HUDEP-2 (cell line): ENCODE results near the gene ABHD6.

Experiments used
- DNase-seq, 76 experiments: peaks; one replicate each; lab custom pipeline; 2025; ENCODE audit not compliant: unreplicated experiment in 76 of 76; lab: John Stamatoyannopoulos, UW

Gene ABHD6

DNA sequence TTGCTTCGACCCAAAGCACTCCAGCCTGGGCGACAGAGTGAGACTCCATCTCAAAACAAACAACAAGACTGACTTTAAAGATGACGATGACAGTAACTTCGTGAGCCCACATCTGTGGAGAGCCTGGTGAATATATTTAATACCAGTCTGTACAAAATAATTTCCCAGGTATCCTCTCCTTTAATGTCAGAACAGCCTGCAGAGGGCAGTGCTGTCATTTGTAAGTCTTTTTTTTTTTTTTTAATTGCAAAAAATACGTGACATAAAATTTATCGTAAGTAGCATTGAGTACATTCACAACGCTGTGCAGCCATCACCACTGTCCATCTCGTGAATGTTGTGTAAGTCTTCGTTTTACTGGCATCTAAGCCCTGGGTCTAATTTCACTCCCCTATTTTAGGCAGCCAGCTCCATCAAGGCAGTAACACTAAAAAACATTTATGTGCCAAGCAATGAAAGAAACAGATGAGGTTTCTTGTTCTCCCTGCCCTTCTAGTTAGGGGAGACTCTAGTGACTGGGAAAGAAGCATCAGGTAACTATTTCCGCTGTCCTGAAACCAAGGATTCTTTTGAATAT is 70.1 kb downstream of the ABHD6 start:
- peak in 23 of 76 experiments; percentile 3 to 45 (median 16) for DNase-seq

DNA sequence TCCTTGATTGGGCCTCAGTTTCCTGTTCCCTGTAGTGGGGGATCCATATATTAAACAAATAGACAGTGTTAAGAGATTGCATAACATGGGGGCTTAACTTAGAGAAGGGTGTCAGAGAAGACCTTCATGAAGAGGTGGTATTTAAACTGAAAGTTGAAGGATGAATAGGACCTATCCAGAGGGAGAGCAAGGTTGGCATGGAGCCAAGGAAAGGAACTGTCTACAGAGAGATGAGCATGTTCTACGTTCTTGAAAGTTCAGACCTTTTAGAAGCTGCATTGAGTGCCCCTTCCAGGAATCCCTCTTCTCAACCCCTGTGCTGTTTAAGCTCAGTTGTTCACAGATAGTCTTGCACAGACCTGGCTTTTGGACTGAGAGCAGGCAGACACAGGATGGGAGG is 71.1 kb downstream of the ABHD6 start:
- DNase-seq = peak in 1 of 76 experiments; percentile 9

DNA sequence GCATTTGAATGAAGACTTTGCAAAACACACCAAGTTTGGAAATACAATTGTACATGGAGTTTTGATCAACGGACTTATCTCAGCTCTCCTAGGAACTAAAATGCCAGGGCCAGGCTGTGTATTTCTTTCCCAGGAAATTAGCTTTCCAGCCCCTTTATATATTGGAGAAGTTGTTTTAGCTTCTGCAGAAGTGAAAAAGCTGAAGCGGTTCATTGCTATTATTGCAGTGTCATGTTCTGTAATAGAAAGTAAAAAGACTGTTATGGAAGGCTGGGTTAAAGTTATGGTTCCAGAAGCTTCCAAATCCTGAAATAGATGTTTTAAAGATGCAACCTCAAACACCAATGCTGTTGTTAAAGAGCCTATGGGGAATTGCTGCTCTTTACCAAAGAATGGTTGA is 80.2 kb downstream of the ABHD6 start:
- DNase-seq = no peak

DNA sequence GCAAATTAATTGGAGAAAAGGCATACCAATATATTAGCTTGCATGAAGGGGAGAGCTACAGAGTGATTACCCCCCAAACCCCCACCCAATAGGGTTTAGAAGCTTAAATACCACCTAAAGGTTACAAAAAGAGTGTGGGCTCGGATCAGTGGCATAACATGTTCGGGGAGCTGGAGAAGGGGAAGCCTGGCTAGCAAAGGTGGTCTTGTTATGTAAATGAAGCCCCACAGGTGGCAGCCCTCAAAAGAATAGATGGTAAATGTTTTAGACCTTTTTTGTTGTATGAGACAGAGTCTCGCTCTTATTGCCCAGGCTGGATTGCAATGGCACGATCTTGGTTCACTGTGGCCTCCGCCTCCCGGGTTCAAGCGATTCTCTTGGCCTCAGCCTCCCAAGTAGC is 84.2 kb downstream of the ABHD6 start:
- DNase-seq = no peak

DNA sequence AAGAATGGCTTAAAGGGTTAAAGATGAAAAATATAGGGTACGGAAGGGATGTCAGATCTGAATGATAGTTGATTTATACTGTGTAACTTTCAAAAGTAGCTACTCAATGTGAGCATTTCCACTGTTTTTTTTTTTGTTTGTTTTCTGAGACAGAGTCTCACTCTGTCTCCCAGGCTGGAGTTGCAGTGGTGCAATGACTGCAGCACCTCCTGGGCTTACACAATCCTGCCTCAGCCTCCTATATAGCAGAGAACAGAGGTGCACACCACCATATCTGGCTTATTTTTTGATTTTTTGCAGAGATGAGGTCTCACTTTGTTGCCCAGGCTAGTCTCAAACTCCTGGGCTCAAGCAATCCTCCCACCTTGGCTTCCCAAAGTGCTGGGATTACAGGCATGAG is 85.2 kb downstream of the ABHD6 start:
- DNase-seq = no peak

DNA sequence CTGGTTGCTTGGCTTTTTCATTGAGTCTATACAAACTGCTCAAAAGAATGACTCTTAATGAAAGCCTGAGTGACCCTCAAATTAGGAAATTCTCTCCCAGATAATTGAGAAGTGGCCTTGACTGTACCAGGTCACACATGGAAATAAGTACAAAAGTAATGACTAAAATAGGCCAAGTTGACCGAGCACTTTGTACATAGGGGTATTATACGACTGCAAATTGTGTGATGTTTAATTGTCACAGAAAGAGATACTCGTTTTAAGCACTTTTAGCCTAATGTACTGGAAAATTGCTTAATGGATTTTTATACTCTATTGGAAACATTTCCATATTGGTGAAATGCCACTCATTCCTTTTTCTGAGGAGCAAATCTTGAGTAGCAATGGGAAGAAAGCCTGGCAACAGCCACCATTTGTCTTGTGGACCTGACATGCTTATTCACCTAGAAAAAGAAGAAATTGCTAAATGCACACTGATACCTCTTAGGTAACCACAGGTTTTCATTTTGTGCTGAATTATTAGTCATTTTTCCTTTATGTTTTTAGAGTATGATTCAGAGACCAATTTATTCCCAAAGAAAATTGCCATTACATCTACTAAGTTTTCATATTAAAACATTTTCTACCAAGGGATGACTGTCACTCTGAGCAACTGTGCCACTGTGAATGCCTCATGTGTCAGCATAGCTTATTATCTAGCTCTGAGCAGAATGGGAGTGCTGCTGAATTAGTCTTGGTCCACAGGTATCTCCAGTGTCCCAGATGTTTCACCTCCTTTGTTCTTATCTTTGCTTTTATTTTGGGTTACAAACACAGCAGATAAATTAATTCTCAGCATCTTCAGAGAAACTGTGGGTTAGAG is 86.2 kb downstream of the ABHD6 start:
- peak in 6 of 76 experiments; percentile 1 to 22 (median 8) for DNase-seq

DNA sequence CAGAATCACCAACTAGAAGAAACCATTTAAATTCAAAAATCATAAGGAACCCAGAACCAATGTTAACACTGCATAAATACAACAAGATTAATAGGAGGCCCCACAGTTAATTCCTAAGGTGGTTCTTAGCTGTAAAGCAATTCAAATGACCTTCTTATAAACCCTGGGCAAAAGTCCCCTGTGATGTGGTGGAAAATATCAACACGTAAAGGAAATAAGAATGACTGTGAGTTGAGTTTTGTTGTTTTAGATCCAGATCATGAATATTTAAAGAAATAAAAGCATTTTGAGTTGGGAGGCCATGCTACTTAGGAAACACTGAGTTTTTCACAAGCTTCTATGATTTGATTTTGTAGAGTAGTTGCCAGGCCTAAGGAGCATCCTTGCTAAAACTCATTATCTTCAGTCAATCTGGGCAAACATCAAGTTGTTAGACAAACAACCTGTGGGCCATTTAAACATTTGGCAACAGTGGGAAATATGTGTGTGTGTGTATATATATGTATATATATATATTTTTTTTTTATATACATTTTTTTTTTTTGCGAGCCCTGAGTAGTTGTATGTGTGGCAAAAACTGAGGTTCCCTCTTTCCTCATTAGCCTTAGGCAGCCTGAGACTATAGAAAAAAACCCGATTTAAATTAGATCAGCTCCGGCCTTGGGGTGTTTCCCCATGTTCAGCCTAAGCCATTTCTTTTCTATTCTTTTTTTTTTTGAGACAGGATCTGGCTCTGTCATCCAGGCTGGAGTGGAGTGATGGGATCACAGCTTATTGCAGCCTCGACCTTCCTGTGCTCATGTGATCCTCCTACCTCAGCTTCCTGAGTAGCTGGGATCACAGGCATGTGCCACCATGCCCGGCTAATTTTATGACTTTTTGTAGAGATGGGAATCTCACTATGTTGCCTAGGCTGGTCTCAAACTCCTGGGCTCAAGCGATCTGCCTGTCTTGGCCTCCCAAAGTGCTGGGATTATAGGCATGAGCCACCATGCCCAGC is 87.1 kb downstream of the ABHD6 start:
- peak in 1 of 76 experiments; percentile 4 for DNase-seq

DNA sequence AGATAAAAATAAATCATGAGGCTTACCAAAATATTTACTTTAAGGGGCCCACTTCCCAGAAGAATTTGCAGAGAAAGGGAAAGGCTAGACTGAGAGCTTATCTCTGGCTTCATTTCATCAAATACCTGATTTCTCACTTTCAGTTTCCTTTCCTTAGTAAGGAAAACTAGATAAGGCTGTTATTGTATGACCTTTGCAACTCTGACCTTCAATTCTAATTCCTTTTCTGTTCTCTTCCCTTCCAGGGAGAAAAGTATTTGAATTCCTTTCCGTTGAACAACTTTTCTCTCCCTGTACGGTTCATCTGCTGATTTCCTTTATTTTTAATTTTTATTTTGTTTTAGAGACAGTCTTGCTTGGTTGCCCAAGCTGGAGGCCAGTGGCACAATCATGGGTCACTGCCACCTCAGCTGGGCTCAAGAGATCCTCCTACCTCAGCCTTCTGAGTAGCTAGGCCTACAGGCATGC is 88.0 kb downstream of the ABHD6 start:
- DNase-seq = no peak

DNA sequence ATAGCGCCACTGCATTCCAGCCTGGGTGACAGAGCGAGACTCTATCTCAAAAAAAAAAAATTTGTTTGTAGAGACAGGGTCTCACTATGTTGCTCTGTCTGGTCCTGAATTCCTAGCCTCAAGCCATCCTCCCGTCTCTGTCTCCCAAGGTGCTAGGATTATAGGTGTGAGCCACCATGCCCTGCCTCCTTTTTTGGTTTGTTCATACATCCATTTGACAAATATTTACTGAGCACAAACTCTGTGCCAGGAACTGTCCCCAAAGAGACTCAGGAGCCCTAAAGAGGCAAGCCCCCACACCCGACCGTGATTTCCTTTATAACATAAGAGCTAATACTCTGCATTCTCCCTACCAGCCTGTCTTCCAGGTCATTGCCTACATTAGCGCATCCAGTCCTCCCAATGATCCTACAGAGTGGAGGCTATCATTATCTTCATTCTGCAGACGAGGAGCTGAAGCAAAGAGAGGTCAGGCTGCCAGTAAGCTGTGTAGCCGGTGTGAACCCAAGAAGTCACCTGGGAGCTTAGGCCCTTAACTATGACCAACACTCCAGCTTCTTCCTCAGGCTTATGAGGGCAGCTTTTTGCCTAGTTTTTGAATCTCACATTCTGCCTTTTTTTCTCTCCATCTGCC is 88.8 kb downstream of the ABHD6 start:
- no peak for DNase-seq

DNA sequence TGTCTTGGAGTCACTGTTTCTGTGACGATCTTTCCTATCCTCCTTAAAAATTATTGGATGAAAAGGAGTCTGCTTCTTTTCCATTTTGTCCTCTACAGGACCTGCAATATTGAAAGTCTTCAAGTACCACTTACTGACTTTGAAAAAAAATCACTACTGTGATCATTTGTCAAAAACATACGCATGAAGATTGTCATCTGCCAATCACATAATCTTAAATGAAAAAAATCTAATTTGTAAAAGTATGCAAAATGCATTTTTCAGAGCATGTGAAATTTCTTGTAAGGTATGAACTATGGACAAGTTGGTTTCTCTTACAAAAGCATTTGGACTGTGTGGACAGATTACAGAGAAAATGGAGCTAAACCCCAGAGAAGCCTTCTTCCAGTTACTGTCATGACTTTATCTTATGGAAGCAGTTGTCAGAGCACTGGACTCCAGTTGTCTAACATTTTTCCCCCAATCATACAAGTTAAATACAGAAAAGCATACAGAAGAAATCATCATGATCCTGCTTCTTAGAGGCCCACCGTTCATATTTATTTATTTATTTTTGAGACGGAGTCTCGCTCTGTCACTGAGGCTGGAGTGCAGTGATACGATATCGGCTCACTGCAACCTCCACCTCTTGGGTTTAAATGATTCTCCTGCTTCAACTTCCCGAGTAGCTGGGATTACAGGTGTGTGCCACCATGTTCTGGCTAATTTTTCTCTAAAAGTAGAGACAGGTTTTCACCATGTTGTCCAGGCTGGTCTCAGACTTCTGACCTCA is 91.7 kb downstream of the ABHD6 start:
- DNase-seq = no peak

DNA sequence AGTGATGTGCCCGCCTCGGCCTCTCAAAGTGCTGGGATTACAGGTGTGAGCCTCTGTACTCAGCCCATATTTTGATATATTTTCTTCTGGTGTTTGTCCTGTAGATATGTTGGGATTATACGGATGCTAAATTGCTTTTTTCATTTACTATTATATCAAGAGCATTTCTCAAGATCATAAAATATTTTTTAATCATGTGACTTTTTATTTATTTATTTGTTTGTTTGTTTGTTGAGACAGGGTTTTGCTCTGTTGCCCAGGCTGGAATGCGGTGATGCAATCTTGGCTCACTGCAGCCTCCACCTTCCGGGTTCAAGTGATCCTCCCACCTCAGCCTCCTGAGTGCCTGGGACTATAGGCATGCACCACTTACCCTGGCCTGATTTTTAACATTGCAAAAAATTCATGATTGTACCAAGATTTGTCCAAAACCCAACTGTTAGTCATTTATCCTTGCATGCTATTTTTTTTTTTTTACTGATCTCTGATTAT is 92.4 kb downstream of the ABHD6 start:
- no peak for DNase-seq

DNA sequence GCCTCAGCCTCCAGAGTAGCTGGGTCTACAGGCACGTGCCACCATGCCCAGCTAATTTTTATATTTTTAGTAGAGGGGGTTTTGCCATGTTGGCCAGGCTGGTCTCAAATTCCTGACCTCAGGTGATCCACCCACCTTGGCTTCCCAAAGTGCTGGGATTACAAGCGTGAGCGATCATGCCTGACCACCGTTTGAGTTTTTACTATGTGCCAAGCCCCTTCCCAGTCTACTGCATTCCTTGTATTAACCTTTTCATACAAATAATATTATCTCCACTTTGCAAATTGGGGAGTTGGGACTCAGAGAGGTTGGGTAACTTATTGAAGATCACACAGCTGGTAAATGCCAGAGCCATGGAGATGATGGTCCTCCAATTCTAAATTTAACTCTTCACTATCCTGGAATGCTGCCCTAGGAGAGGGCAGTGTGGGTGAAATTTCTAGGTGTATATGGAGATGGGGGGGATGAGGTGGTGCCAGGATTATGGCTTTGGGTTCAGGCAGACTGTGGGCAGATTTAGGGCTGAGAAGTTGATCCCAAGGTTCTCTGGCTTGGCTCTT is 94.1 kb downstream of the ABHD6 start:
- no peak for DNase-seq

DNA sequence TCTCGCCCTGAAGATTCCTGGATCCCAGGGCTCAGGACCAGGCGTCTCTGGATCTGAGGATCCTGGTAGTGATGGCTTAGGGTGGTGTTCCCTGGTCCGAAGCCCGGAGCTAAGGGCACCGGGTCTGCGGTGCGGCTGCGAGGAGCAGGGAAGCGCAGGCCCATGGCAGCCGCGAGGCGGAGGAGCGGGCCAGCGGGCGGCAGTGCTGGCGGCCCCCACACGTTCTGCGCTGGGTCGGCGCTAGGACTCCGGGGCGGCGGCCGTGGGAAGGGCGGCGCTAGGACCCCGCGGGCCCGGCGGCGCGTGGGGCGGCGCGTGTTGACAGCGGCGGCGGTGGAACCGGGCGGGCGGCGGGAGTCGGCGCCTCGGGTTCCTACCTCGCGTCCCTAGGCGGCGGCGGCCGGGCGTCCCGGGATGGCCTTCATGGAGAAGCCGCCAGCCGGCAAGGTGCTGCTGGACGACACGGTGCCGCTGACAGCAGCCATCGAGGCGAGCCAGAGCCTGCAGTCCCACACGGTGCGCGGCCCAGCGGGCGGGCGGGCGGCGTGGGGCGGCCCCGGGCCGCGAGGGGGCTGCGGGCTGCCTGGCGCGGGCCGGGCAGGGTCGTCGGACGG is 95.1 kb downstream of the ABHD6 start, which contains the start of gene PXK:
TSS of gene PXK (plus strand) at position 318 of the 614 bp plus-strand sequence. CDS start at position 415, 97 bp downstream.
- DNase-seq = peak in 64 of 76 experiments; percentile 5 to 78 (median 52)

DNA sequence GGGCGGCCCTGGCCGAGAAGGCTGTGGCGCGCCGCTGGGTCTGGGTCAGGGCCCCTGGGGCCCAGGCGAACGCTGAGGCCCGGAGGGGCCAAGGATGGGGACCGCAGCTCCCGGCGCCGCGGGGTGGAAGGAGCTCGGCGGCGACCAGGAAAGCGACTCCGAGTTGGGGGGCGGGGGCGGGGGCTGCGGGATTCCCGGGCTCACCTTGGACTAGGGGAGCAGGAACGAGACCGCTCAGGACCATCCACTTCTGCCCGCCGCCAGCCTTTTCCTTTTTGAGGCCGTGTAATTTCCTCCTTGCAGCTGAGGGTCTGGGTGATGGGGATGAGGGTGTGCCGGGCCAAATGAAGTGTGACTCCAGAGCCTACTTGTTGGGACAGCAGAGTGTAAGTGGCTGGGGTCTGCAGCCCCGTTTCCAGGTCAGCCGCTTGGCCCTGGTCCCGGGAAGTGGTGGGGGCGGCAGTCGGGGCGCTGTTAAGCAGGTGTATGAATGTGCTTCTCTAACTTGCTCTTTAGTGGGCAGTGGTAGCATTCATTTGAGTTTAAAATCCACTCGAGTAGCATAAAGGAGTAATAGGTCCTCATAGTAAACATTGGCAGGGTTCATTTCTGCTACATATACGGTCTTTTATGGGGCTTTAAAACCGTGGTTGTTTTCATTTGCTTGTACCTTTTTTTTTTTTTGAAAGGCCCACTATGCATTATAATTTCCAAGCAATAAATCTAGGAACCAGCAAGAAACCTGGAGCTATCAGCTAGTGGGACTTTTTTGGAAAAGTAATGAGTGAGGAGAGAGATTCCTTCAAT is 95.8 kb downstream of the ABHD6 start:
- DNase-seq = peak in 4 of 76 experiments; percentile 6 to 15 (median 9)

DNA sequence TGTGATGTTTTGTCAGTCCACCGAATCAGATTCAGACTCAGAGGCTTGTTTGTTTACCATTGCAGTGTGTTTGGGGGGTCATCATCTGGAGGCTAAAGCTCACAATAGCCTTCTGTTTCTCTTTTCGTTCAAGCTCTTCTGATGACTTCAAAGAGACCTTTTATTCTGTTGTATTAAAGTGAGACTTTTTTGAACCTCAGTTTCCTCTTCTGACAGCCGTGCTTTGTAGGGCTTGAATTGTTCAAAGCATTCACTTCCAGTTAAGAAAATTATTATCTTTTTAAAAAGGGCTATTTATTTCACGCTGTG is 96.4 kb downstream of the ABHD6 start:
- no peak for DNase-seq

DNA sequence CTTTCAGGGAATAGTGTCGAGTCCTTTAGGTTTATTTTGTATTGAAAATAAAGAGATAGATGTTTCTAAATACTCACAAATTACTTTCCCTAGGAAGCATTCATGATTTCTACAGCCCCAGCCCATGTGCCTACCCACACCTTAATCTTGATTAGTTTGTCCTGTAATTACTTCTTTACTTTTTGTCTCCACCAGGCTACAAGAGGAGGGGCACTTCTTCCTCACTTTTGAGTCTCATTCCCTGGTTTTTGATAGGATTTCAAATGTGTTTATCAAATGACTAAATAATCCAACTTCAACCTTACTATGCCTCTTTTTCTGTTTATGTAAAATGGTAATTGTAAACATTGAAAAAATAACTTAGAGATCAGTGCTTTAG is 96.9 kb downstream of the ABHD6 start:
- peak in 1 of 76 experiments; percentile 26 for DNase-seq

DNA sequence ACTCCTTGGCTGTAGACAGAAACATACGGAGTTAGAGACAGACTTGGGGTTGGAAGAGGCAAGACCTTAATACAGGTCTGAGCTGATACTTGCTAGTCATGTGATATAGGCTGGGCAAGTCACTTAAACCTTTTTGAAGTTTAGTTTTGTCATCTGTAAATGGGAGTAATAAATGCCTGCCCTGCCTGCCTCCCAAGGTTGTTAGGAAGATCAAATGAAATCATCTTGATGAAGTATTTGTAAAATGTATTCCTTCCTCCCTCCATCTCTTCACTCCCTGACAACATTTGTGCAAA is 98.0 kb downstream of the ABHD6 start:
- DNase-seq = no peak
